PC-3 (cell line): ENCODE data around the gene VIPR2.

ENCODE experiments used
- CTCF ChIP-seq: fragments of 300-600 bp; sonication (generic); conservative IDR thresholded peaks from 2 replicates; pipeline ENCODE4 v1.5.1; 2017; ENCODE audit warnings: antibody characterized with exemption, low read depth, mild to moderate bottlenecking, low read length
- EZH2 ChIP-seq: fragments of 300-600 bp; sonication (generic); IDR thresholded peaks from one replicate; pipeline ENCODE4 v1.6.1; 2017; ENCODE audit warnings: antibody characterized with exemption, mild to moderate bottlenecking, low read length; ENCODE audit not compliant: unreplicated experiment
- EZH2phosphoT487 ChIP-seq: fragments of 300-600 bp; sonication (generic); IDR thresholded peaks from 2 replicates; pipeline ENCODE4 v1.6.1; 2018; ENCODE audit warnings: mild to moderate bottlenecking, antibody characterized with exemption, low read length, borderline replicate concordance

GRCh38 chr7:159175792-159176191 is 31.1 kb upstream of the VIPR2 start:
- TF ChIP-seq EZH2, result no peak
- no peak for TF ChIP-seq CTCF
- no peak for TF ChIP-seq EZH2phosphoT487
